K562 (cell line): ENCODE data around the gene DDHD1.

ENCODE experiments used
- EP300 ChIP-seq: IDR thresholded peaks from 2 replicates; pipeline ENCODE4 v1.6.1; 2012; ENCODE audit warnings: low read length, improper control_type of control experiment
- HMGXB4 ChIP-seq: sonication (generic); formaldehyde crosslinking; IDR thresholded peaks from 2 replicates; pipeline ENCODE4 v1.8.1; 2023; ENCODE audit warnings: mild to moderate bottlenecking, missing genetic modification reagents
- ZBTB9 ChIP-seq: fragments of 450-650 bp; formaldehyde crosslinking; IDR thresholded peaks from 2 replicates; pipeline ENCODE4 v1.4.0; 2020; ENCODE audit warnings: mild to moderate bottlenecking, moderate library complexity
- TF ChIP-seq, protein P1 (sequence below): sonication (generic); formaldehyde crosslinking; IDR thresholded peaks from 2 replicates; pipeline ENCODE4 v1.8.0; 2022; ENCODE audit warnings: mild to moderate bottlenecking, low read depth, missing genetic modification reagents
- TF ChIP-seq, protein P2 (sequence below): IDR thresholded peaks from 2 replicates; pipeline ENCODE4 v1.6.1; 2014; ENCODE audit warnings: antibody characterized with exemption
- TF ChIP-seq, protein P3 (sequence below): fragments of 250-450 bp; sonication (Bioruptor Pico); IDR thresholded peaks from 2 replicates; pipeline ENCODE4 v1.8.0; 2021; ENCODE audit warnings: moderate library complexity, mild to moderate bottlenecking, inconsistent platforms
- TF ChIP-seq, protein P4 (sequence below): sonication (generic); formaldehyde crosslinking; IDR thresholded peaks from 2 replicates; pipeline ENCODE4 v1.9.0; 2022; ENCODE audit warnings: mild to moderate bottlenecking, missing genetic modification reagents
- TF ChIP-seq, protein P5 (sequence below), 2 experiments: fragments of 450-650 bp in 1 of 2; IDR thresholded peaks; 2 replicates each; pipeline ENCODE4 v1.6.1; 2011 to 2017; ENCODE audit warnings: low read depth in 2 of 2, antibody characterized with exemption in 1 of 2, borderline replicate concordance in 1 of 2, low read length in 1 of 2, mild to moderate bottlenecking in 1 of 2, mixed read lengths in 1 of 2; ENCODE audit not compliant: control insufficient read depth in 1 of 2
- TF ChIP-seq, protein P6 (sequence below): sonication (generic); formaldehyde crosslinking; IDR thresholded peaks from 2 replicates; pipeline ENCODE4 v1.8.1; 2023; ENCODE audit warnings: missing genetic modification reagents, mild to moderate bottlenecking, borderline replicate concordance

DNA sequence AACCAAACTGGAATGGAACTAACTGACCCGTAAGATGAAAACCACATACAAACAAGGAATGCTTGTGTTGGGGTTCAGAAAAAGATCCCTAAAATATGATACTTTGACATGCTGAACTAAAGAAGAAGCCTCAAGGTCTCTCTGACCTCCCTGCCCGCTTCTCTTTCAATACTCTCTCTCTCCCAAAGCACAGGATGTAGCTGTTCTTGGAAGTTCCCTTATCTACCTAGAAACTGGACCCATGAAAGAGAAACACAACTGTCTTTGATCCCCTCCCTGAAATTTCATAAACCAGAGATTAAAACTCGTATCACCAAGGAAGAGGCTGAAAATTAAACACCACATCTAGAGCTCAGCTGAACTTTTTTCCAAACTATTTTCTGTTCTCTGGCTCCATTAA, 125.6 kb downstream of the DDHD1 start:
- TF ChIP-seq, protein P1, sequence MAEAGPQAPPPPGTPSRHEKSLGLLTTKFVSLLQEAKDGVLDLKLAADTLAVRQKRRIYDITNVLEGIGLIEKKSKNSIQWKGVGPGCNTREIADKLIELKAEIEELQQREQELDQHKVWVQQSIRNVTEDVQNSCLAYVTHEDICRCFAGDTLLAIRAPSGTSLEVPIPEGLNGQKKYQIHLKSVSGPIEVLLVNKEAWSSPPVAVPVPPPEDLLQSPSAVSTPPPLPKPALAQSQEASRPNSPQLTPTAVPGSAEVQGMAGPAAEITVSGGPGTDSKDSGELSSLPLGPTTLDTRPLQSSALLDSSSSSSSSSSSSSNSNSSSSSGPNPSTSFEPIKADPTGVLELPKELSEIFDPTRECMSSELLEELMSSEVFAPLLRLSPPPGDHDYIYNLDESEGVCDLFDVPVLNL (CRISPR knock-in tag) = no peak
- no peak for TF ChIP-seq HMGXB4
- TF ChIP-seq, protein P2, sequence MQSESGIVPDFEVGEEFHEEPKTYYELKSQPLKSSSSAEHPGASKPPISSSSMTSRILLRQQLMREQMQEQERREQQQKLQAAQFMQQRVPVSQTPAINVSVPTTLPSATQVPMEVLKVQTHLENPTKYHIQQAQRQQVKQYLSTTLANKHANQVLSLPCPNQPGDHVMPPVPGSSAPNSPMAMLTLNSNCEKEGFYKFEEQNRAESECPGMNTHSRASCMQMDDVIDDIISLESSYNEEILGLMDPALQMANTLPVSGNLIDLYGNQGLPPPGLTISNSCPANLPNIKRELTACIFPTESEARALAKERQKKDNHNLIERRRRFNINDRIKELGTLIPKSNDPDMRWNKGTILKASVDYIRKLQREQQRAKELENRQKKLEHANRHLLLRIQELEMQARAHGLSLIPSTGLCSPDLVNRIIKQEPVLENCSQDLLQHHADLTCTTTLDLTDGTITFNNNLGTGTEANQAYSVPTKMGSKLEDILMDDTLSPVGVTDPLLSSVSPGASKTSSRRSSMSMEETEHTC = no peak
- TF ChIP-seq, protein P3, sequence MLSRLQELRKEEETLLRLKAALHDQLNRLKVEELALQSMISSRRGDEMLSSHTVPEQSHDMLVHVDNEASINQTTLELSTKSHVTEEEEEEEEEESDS (CRISPR knock-in tag) = no peak
- TF ChIP-seq, protein P4, sequence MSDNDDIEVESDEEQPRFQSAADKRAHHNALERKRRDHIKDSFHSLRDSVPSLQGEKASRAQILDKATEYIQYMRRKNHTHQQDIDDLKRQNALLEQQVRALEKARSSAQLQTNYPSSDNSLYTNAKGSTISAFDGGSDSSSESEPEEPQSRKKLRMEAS (CRISPR knock-in tag) = no peak
- TF ChIP-seq ZBTB9 (CRISPR knock-in tag) = no peak
- TF ChIP-seq EP300 = no peak
- TF ChIP-seq, protein P5, sequence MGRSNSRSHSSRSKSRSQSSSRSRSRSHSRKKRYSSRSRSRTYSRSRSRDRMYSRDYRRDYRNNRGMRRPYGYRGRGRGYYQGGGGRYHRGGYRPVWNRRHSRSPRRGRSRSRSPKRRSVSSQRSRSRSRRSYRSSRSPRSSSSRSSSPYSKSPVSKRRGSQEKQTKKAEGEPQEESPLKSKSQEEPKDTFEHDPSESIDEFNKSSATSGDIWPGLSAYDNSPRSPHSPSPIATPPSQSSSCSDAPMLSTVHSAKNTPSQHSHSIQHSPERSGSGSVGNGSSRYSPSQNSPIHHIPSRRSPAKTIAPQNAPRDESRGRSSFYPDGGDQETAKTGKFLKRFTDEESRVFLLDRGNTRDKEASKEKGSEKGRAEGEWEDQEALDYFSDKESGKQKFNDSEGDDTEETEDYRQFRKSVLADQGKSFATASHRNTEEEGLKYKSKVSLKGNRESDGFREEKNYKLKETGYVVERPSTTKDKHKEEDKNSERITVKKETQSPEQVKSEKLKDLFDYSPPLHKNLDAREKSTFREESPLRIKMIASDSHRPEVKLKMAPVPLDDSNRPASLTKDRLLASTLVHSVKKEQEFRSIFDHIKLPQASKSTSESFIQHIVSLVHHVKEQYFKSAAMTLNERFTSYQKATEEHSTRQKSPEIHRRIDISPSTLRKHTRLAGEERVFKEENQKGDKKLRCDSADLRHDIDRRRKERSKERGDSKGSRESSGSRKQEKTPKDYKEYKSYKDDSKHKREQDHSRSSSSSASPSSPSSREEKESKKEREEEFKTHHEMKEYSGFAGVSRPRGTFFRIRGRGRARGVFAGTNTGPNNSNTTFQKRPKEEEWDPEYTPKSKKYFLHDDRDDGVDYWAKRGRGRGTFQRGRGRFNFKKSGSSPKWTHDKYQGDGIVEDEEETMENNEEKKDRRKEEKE (IDR thresholded peaks at IDR 0.05; ENCODE audit: borderline replicate concordance in 1 of 2, control insufficient read depth in 1 of 2, low read depth in 2 of 2, low read length in 1 of 2) = no peak
- TF ChIP-seq, protein P6, sequence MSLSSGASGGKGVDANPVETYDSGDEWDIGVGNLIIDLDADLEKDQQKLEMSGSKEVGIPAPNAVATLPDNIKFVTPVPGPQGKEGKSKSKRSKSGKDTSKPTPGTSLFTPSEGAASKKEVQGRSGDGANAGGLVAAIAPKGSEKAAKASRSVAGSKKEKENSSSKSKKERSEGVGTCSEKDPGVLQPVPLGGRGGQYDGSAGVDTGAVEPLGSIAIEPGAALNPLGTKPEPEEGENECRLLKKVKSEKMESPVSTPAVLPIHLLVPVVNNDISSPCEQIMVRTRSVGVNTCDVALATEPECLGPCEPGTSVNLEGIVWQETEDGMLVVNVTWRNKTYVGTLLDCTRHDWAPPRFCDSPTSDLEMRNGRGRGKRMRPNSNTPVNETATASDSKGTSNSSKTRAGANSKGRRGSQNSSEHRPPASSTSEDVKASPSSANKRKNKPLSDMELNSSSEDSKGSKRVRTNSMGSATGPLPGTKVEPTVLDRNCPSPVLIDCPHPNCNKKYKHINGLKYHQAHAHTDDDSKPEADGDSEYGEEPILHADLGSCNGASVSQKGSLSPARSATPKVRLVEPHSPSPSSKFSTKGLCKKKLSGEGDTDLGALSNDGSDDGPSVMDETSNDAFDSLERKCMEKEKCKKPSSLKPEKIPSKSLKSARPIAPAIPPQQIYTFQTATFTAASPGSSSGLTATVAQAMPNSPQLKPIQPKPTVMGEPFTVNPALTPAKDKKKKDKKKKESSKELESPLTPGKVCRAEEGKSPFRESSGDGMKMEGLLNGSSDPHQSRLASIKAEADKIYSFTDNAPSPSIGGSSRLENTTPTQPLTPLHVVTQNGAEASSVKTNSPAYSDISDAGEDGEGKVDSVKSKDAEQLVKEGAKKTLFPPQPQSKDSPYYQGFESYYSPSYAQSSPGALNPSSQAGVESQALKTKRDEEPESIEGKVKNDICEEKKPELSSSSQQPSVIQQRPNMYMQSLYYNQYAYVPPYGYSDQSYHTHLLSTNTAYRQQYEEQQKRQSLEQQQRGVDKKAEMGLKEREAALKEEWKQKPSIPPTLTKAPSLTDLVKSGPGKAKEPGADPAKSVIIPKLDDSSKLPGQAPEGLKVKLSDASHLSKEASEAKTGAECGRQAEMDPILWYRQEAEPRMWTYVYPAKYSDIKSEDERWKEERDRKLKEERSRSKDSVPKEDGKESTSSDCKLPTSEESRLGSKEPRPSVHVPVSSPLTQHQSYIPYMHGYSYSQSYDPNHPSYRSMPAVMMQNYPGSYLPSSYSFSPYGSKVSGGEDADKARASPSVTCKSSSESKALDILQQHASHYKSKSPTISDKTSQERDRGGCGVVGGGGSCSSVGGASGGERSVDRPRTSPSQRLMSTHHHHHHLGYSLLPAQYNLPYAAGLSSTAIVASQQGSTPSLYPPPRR (CRISPR knock-in tag) = no peak
